Mesenchymal stem cell (in vitro differentiated cells and primary cell): ENCODE data around the gene VPS13A.

Source experiments
- DNase-seq: peaks from one replicate; pipeline ENCODE4 v3.0.0-alpha.2; 2013
- H2AFZ ChIP-seq: one replicate; pipeline ENCODE4 v1.6.1; 2013; ENCODE audit warnings: low read depth, mild to moderate bottlenecking, control low read depth, inconsistent platforms, low read length, moderate library complexity
- H2AK5ac ChIP-seq: 2 replicates; pipeline ENCODE4 v1.6.1; 2013; ENCODE audit warnings: low read length, moderate library complexity, mild to moderate bottlenecking, inconsistent platforms; ENCODE audit not compliant: severe bottlenecking
- H2BK120ac ChIP-seq: one replicate; pipeline ENCODE4 v1.6.1; 2013; ENCODE audit warnings: low read depth, mild to moderate bottlenecking, inconsistent platforms, low read length, moderate library complexity
- H2BK12ac ChIP-seq, 2 experiments: one replicate each; pipeline ENCODE4 v1.6.1; 2013; ENCODE audit warnings: inconsistent platforms in 2 of 2, low read length in 2 of 2, mild to moderate bottlenecking in 2 of 2, moderate library complexity in 2 of 2, control low read depth in 1 of 2
- H2BK15ac ChIP-seq: one replicate; pipeline ENCODE4 v1.6.1; 2013; ENCODE audit warnings: mild to moderate bottlenecking, low read depth, inconsistent platforms; ENCODE audit not compliant: poor library complexity, severe bottlenecking
- H2BK5ac ChIP-seq: 2 replicates; pipeline ENCODE4 v1.6.1; 2013; ENCODE audit warnings: low read depth, mild to moderate bottlenecking, low read length, control low read depth, inconsistent platforms; ENCODE audit not compliant: poor library complexity, severe bottlenecking
- H3K14ac ChIP-seq, 2 experiments: one replicate each; pipeline ENCODE4 v1.6.1; 2013; ENCODE audit warnings: inconsistent platforms in 2 of 2, low read length in 2 of 2, control low read depth in 1 of 2, mild to moderate bottlenecking in 1 of 2, moderate library complexity in 1 of 2
- H3K18ac ChIP-seq, 2 experiments: one replicate each; pipeline ENCODE4 v1.6.1; 2013; ENCODE audit warnings: inconsistent platforms in 2 of 2, low read length in 2 of 2, control low read depth in 1 of 2, low read depth in 1 of 2, mild to moderate bottlenecking in 1 of 2
- H3K23ac ChIP-seq, 2 experiments: one replicate each; pipeline ENCODE4 v1.6.1; 2013; ENCODE audit warnings: inconsistent platforms in 2 of 2, low read length in 2 of 2, mild to moderate bottlenecking in 2 of 2, moderate library complexity in 2 of 2, control low read depth in 1 of 2
- H3K27ac ChIP-seq: 2 replicates; pipeline ENCODE4 v1.5.1; 2013; ENCODE audit warnings: mild to moderate bottlenecking, moderate library complexity, low read length, control low read depth, inconsistent platforms; ENCODE audit not compliant: poor library complexity, severe bottlenecking
- H3K27me3 ChIP-seq, 2 experiments: 2 replicates each; pipeline versions ENCODE4 v1.6.1 to v1.7.0; 2013; ENCODE audit warnings: low read length in 2 of 2, mild to moderate bottlenecking in 2 of 2, moderate library complexity in 2 of 2, control low read depth in 1 of 2, inconsistent platforms in 1 of 2; ENCODE audit not compliant: control insufficient read depth in 1 of 2, insufficient read depth in 1 of 2
- H3K36me3 ChIP-seq, 2 experiments: 2 replicates each; pipeline versions ENCODE4 v1.6.1 to v1.7.0; 2013; ENCODE audit warnings: low read length in 2 of 2, control low read depth in 1 of 2, inconsistent platforms in 1 of 2, low read depth in 1 of 2, mild to moderate bottlenecking in 1 of 2; ENCODE audit not compliant: insufficient read depth in 2 of 2, control insufficient read depth in 1 of 2
- H3K4ac ChIP-seq, 2 experiments: one replicate each; pipeline ENCODE4 v1.6.1; 2013; ENCODE audit warnings: inconsistent platforms in 2 of 2, low read length in 2 of 2, mild to moderate bottlenecking in 2 of 2, moderate library complexity in 2 of 2, control low read depth in 1 of 2, low read depth in 1 of 2
- H3K4me1 ChIP-seq: 2 replicates; pipeline ENCODE4 v1.6.1; 2013; ENCODE audit warnings: low read depth, low read length, control low read depth; ENCODE audit not compliant: control insufficient read depth, insufficient read depth
- H3K4me2 ChIP-seq: 2 replicates; pipeline ENCODE4 v1.6.1; 2013; ENCODE audit warnings: low read length, mild to moderate bottlenecking, inconsistent platforms; ENCODE audit not compliant: poor library complexity, severe bottlenecking
- H3K4me3 ChIP-seq, 2 experiments: 2 replicates each; pipeline versions ENCODE4 v1.5.1 to v1.7.0; 2013; ENCODE audit warnings: low read length in 2 of 2, mild to moderate bottlenecking in 2 of 2, control low read depth in 1 of 2, low read depth in 1 of 2; ENCODE audit not compliant: insufficient read depth in 1 of 2
- H3K79me1 ChIP-seq: replicated peaks from 2 replicates; pipeline ENCODE4 v1.6.1; 2013; ENCODE audit warnings: mild to moderate bottlenecking, control low read depth, low read length, inconsistent platforms; ENCODE audit not compliant: poor library complexity, severe bottlenecking
- H3K9ac ChIP-seq: 2 replicates; pipeline ENCODE4 v1.7.0; 2013; ENCODE audit warnings: mild to moderate bottlenecking, low read length, moderate library complexity
- H3K9me3 ChIP-seq: 2 replicates; pipeline ENCODE4 v1.7.0; 2013; ENCODE audit warnings: mild to moderate bottlenecking, low read length; ENCODE audit not compliant: control insufficient read depth
- H4K8ac ChIP-seq: one replicate; pipeline ENCODE4 v1.6.1; 2013; ENCODE audit warnings: inconsistent platforms, mild to moderate bottlenecking, low read length, moderate library complexity
- H4K91ac ChIP-seq: one replicate; pipeline ENCODE4 v1.6.1; 2013; ENCODE audit warnings: mild to moderate bottlenecking, low read length, inconsistent platforms
- WGBS: methylation state at CpG from one replicate; pipeline ENCODE4 v1.1.7; 2013; ENCODE audit warnings: mixed read lengths; 5-methylcytosine and 5-hydroxymethylcytosine counted together

Gene VPS13A

DNA sequence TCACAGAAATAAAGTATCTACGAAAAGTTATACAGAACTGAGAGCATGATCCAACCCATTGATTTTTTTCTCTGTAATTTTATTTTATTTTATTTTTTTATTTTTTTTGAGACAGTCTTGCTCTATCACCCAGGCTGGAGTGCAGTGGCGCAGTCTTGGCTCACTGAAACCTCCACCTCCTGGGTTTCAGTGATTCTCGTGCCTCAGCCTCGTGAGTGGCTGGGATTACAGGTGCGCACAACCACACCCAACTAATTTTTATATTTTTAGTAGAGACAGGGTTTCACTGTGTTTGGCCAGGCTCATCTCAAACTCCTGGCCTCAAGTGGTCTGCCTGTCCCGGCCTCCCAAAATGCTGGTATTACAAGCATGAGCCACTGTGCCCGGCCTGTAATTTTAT, 107.3 kb downstream of the VPS13A start:
- Histone ChIP-seq H3K4ac (no peak overlapping the region), H2BK15ac (no peak overlapping the region), H3K4me3 (no peak overlapping the region), H3K9me3 (peaks cover 23% of the 10 kb centered on the region), H2AFZ (no peak overlapping the region), H2BK5ac (no peak overlapping the region), H4K8ac (no peak overlapping the region), H3K27me3 (no peaks in the 10 kb centered on the region), H3K36me3 (peaks cover 6 to 7% of the 10 kb centered on the region in 2 experiments), H3K9ac (no peak overlapping the region), H2BK120ac (no peak overlapping the region), H4K91ac (no peak overlapping the region), H3K4me1 (no peaks in the 10 kb centered on the region), H3K18ac (no peak overlapping the region), H3K14ac (no peak overlapping the region), H3K4me2 (no peak overlapping the region), H3K79me1 (peaks cover 3% of the 10 kb centered on the region), H2BK12ac (no peak overlapping the region), H3K27ac (no peak overlapping the region), H2AK5ac (no peak overlapping the region), H3K23ac (no peak overlapping the region)
- DNase-seq, result no peak
- 100% methylated on average over 4 of the region's 7 CpGs for WGBS

DNA sequence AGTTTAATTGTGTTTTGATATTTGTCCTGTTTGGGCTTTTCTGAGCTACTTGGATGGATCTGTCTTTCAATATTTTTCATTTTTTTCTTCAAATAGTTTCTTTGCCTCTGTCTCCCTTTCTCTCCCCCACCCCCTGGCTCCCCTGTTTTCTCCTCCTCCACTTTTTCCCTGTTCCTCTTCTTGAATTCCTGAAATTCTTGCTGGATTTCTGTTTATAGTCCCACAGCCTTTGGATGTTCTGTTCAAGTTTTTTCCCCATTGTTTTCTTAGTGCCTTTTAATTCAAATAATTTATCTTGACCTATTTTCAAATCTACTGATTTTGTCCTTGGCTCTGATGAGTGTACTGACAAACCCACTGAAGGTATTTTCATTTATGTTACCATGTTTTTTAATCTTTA, 113.0 kb downstream of the VPS13A start:
- Histone ChIP-seq H2AFZ (no peak overlapping the region), H3K79me1 (peaks cover 3% of the 10 kb centered on the region), H3K18ac (no peak overlapping the region), H3K4me1 (peaks cover 4% of the 10 kb centered on the region), H3K14ac (no peak overlapping the region), H4K91ac (no peak overlapping the region), H3K9ac (no peak overlapping the region), H3K36me3 (peaks cover under 1 to 3% of the 10 kb centered on the region in 2 experiments), H3K9me3 (peaks cover 23% of the 10 kb centered on the region), H2BK15ac (no peak overlapping the region), H3K23ac (no peak overlapping the region), H3K27me3 (no peaks in the 10 kb centered on the region), H2BK12ac (no peak overlapping the region), H3K4me3 (no peak overlapping the region), H4K8ac (no peak overlapping the region), H2BK5ac (no peak overlapping the region), H2AK5ac (no peak overlapping the region), H3K4ac (no peak overlapping the region), H2BK120ac (no peak overlapping the region), H3K27ac (no peak overlapping the region), H3K4me2 (no peak overlapping the region)
- no peak for DNase-seq

GRCh38 chr9:77291714-77292113, 114.4 kb downstream of the VPS13A start:
- 56% methylated on average over 1 of the region's 1 CpG for WGBS

GRCh38 chr9:77293949-77294348, 116.6 kb downstream of the VPS13A start:
- 94% methylated on average over 6 of the region's 6 CpGs for WGBS
- Histone ChIP-seq H3K9ac (no peak overlapping the region), H2AFZ (no peak overlapping the region), H2BK5ac (no peak overlapping the region), H2BK120ac (no peak overlapping the region), H3K79me1 (peaks cover 1% of the 10 kb centered on the region), H4K8ac (no peak overlapping the region), H3K36me3 (peaks cover 0 to 4% of the 10 kb centered on the region in 2 experiments), H3K27me3 (no peaks in the 10 kb centered on the region), H3K4me1 (peaks cover 4% of the 10 kb centered on the region), H3K18ac (no peak overlapping the region), H3K4me3 (no peak overlapping the region), H3K4me2 (no peak overlapping the region), H4K91ac (no peak overlapping the region), H2BK12ac (no peak overlapping the region), H3K27ac (no peak overlapping the region), H2AK5ac (no peak overlapping the region), H3K14ac (no peak overlapping the region), H3K4ac (no peak overlapping the region), H3K9me3 (peaks cover 4% of the 10 kb centered on the region), H3K23ac (no peak overlapping the region), H2BK15ac (no peak overlapping the region)
- DNase-seq, result no peak

More at GRCh38 chr9:77291714-77292113, 114.4 kb downstream of the VPS13A start:
- no peak overlapping the region for H3K4me2 ChIP-seq
- H3K27ac ChIP-seq, result no peak overlapping the region
- peak; percentile 33 for DNase-seq
- no peak overlapping the region for H4K91ac ChIP-seq
- H3K4me1 ChIP-seq, result peaks cover 4% of the 10 kb centered on the region
- H2AFZ ChIP-seq, result no peak overlapping the region
- no peaks in the 10 kb centered on the region for H3K27me3 ChIP-seq
- H3K36me3 ChIP-seq, result peaks cover 3 to 4% of the 10 kb centered on the region in 2 experiments
- no peak overlapping the region for H3K23ac ChIP-seq
- H2BK12ac ChIP-seq, result no peak overlapping the region
- H2BK15ac ChIP-seq, result no peak overlapping the region
- peaks cover 3% of the 10 kb centered on the region for H3K79me1 ChIP-seq
- H3K4ac ChIP-seq, result no peak overlapping the region
- H3K9me3 ChIP-seq, result peaks cover 23% of the 10 kb centered on the region
- H4K8ac ChIP-seq, result no peak overlapping the region
- no peak overlapping the region for H3K4me3 ChIP-seq
- H2BK5ac ChIP-seq, result no peak overlapping the region
- no peak overlapping the region for H3K9ac ChIP-seq
- H3K14ac ChIP-seq, result no peak overlapping the region
- no peak overlapping the region for H2AK5ac ChIP-seq
- no peak overlapping the region for H3K18ac ChIP-seq
- no peak overlapping the region for H2BK120ac ChIP-seq
